Kidney tubule cell (primary cell): ENCODE measurements around the gene VGLL3.
A peak's percentile ranks its signal among the peaks of the same experiment; 100 is the strongest.
"Not testable (repeated sequence)": the region's sequence is repeated elsewhere in the genome, so short reads cannot be mapped to it uniquely, and the experiment has no call there.

Source experiments
- DNase-seq: peaks from one replicate; pipeline ENCODE4 v3.0.0-alpha.2; 2018; ENCODE audit warnings: low spot score

Gene VGLL3

DNA sequence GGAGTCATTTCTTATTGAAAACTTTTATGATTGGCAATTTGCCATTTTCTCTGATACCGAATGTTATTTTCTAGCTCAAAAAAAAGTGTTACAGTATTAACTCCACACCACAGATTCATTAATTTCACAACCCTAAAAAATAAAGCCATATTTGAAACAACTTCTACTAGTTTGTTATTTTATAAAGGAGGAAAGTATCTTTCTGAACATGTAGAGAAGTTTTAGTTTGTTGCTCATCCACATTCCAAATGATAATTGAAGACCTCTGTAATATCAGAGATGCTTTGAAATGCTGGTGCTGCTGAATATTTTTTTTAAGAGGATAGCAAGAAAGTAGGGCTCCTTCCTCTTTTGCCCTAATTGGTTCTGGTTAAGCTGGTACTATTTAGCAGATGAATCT is 1.9 kb downstream of the VGLL3 start:
- DNase-seq = no peak

DNA sequence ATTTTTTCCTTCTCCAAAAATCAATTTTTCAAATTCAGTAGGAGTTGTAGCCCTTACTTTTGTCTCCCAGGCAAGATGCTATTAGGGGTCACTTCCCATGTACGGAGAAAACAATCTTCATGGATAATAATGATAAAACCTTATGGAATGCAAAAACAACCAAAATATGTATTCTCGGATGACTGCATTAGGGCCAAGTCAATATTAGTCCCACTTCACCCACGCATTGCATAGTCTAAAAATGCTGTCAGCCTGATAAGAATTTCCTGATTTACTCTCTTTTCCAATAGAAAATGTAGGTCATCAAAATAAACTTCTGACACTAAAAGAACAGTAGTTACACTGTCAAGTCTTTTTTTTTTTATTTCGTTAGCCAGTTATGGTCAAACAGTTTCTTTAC is 2.7 kb downstream of the VGLL3 start:
- DNase-seq = no peak

DNA sequence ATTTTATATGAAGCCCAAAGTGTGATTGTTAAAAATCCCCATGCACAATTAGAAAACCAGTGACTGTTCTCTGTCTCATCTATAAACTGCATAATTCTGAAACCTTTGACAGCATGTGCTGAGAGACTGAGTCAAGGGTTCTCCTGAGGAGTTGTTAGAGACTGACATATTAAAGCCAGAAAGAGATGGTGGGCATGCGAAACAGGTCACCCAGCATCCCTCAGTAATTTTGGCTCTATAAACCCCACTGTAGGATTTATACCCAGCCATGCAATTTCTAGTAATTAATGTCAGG is 3.6 kb downstream of the VGLL3 start:
- no peak for DNase-seq

GRCh38 chr3:86986671-86987420 is 4.1 kb downstream of the VGLL3 start:
- DNase-seq = no peak

DNA sequence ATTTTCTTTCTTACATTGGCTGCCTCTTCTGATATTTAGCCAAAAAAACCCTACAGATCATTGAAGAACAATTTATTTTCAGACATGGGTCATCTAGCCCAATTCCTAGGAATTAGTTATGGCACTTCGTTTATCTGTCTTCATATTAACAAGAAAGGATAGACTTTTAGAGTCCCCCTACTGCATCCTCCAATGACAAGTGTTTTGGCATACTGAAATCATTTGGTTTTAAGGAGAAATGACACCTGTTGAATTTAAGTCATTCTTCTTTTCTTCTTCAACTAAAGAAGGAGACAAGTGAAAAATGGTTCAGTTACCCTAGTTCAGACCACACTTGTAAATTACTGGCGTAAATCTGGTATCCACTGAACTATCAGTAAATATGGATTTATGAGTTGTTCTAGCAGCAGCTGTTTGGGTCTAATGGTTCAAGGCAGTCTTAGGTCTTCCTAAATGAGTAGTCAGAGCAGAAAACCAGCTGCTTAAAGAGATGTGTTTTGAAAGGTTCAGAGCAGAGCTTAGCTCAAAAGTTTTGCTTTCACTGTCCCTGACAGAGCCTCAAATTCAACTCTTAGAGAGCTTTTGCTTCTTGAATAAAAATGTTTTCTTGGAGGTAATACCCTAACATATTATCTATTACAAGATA is 5.6 kb downstream of the VGLL3 start:
- no peak for DNase-seq

DNA sequence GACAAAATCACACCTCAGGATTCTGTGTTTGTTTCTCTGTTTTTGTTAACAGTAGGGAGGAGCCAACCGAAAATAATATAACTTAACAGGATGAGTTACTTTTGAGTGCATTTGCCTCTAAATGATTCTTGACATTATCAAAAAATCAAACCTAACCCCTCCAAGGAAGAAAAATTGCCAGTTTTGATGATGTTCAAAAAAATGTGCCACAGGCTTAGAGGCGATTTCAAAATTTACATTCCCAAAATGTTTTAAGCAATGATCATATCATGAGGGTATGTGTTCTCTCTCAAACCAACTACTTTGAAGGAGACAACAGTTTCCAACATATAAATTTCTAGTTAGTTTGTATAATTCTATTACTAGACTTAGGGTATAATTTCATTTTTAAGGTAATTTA is 6.7 kb downstream of the VGLL3 start:
- DNase-seq = no peak

GRCh38 chr3:86982883-86983282 is 8.1 kb downstream of the VGLL3 start:
- no peak for DNase-seq

GRCh38 chr3:86978111-86978551 is 12.8 kb downstream of the VGLL3 start:
- peak; percentile 26 for DNase-seq

DNA sequence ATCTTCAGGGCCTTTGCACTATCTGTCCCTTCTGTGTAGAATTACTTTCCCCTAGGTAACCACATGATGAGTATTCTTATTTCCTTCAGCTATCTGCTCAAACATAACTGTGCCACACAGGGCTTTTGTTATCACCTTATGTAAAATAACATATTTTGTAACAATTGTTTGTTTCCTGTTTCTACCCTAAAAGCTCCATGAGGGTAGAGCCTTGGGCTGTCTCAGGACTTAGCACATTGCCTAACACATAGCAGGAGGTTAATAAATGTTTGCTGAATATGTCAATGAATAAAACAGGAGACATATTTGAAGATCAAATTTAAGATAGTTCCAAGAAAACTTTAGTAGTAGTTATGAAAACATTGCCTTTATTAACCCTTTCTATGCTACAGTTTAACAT is 14.7 kb downstream of the VGLL3 start:
- no peak for DNase-seq

DNA sequence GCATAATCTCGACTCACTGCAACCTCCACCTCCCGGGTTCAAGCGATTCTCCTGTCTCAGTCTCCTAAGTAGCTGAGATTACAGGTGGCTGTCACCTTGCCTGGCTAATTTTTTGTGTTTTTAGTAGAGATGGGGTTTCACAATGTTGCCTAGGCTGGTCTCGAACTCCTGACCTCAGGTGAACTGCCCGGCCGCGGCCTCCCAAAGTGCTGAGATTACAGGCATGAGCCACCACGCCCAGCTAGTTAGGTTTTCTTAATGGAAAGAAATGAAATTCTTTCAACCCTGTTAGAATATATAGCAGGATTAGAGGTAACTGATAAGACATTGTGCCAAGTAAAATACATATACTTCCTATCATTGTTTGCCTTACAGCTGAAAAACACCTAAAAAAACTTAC is 16.8 kb downstream of the VGLL3 start:
- DNase-seq = not testable (repeated sequence)

- DNase-seq = peak; percentile 85
Measured at GRCh38 chr3:86973440-86973839, 17.5 kb downstream of the VGLL3 start.

GRCh38 chr3:86969500-86970189 is 21.3 kb downstream of the VGLL3 start:
- peak; percentile 40 for DNase-seq

DNA sequence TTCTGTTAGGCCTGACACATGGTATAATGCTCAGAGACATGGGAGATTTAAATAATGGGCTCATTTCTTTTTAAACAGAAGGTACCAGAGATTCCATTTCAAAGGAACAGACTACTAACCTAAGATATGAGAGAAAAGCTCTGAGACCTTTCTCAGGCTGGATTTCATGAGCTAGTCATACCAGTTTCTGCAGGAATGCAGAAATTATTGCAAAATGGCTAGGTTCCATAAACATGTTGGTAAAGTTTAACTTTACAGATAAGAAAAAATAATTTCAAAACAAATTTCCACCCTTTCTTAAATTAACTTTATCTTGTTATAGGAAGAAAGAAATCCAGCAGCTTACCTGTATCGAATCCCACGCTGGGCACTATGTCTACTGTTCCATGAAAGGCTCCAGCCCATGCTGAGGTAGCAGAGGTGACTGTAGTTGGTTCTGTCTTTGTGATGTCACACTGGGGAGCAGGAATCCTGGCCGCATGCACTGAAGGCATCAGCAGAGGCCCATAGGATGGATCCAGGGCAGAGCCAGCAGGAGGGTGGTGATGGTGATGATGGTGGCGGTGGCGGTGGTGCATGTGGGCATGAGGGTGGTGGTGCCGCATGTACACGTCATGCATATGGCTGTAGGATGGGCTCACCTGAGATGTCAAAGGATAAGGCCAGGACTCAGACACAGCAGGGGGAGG is 22.6 kb downstream of the VGLL3 start:
- no peak for DNase-seq

GRCh38 chr3:86967062-86967461 is 23.9 kb downstream of the VGLL3 start:
- DNase-seq = no peak

- no peak for DNase-seq
Measured at GRCh38 chr3:86965166-86965565, 25.8 kb downstream of the VGLL3 start.

DNA sequence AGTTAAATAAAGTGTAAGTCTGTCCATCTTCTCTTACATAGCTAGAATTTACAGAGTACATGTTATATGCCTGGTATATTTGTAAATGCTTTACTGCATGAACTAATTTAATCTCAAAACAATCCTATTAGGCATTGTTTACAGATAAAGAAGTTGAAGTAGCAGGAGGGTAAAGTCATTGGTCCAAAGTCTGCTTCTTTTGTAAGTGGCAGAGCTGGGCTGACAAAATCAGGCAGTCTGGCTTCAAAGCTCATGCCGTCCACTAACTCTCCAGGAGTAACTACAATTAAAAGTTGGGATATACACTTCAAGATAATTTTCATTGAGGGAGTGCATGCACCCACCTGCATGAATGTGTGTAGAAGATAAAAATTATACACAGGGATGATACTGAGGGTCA is 27.3 kb downstream of the VGLL3 start:
- DNase-seq = no peak

DNA sequence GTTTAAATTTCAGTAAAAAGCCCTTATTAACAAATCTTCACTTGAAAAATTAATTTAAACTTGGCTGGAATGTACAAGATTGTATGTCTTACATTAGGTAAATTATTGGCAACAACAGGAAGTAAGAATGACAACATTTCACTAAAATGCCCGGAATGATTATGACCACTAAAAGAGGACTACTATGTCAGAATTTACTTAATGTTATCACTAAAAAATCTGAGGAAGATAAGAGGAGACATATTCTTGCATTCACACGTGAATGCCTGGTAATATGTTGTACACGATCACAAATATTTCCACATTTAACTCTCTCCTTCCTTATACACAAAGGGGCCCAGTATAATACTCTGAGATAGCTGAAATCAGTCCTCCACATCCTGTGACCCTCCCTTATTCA is 29.7 kb downstream of the VGLL3 start:
- DNase-seq = peak; percentile 32

GRCh38 chr3:86960550-86960949 is 30.4 kb downstream of the VGLL3 start:
- no peak for DNase-seq

DNA sequence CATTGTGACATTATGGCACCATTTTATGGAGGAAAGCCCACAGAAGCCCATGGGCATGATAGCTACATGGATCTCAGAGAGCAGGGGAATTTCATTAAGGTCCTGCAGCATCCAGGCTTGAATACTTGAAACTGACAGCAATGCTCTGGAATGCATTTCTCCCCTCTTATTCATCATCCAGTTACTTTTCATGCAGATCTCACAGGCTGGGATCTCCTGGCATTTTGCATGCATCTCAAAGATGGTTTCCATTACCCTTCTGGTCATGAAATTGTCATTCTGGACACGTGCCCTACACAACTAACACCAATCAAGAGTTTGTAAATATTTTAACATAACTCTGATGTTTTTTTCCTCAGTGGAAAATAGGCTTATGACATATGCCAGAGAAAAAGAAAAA is 32.4 kb downstream of the VGLL3 start:
- peak; percentile 69 for DNase-seq

- no peak for DNase-seq
Measured at GRCh38 chr3:86954747-86955146, 36.2 kb downstream of the VGLL3 start.

- DNase-seq = no peak
Measured at GRCh38 chr3:86954226-86954625, 36.7 kb downstream of the VGLL3 start.

GRCh38 chr3:86951322-86951721 is 39.6 kb downstream of the VGLL3 start:
- DNase-seq = peak; percentile 13

DNA sequence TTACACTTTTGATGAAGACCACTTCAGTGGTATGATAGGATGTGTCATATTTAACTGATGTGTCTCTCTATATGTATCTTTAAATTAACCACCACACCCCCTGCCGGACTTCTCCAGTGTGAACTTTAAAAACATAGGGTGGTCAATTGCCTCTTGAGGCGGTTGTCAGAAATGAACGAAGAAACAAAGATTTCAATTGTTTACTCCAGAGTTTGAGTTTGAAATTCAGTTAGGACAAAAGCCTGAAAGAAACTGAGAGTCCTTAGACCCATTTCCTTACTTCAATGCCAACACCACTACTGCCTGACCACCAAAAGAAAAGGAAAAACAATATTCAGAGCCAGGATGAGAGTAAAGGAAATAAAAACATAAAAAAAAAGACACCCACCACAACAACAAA is 40.2 kb downstream of the VGLL3 start:
- DNase-seq = no peak
